Fibroblast of skin of left biceps (primary cell): Measurements from ENCODE around the gene TRDN.

Experiments
- DNase-seq, 2 experiments: peaks; one replicate each; pipeline ENCODE4 v3.0.0-alpha.2; 2013; ENCODE audit warnings: low read depth in 2 of 2

Gene TRDN

GRCh38 chr6:123169774-123170095 is 467.0 kb downstream of the TRDN start:
- DNase-seq, result no peak

GRCh38 chr6:123168892-123169773 is 467.6 kb downstream of the TRDN start:
- no peak for DNase-seq

GRCh38 chr6:123168466-123168865 is 468.3 kb downstream of the TRDN start:
- no peak for DNase-seq
